ENCODE results near the gene KLK14.
A peak's percentile ranks its signal among the peaks of the same experiment; 100 is the strongest.

The KLK14 gene

GRCh38 chr19:51107406-51108065 lies 24.8 kb upstream of the KLK14 start:
- no peak for DNase-seq

GRCh38 chr19:51103926-51104341 lies 21.2 kb upstream of the KLK14 start:
- DNase-seq: no peak

GRCh38 chr19:51102991-51103390 lies 20.3 kb upstream of the KLK14 start:
- no peak for DNase-seq

- DNase-seq: no peak
These were observed 18.6 kb upstream of the KLK14 start for GRCh38 chr19:51101171-51101865.

GRCh38 chr19:51100601-51101000 lies 17.9 kb upstream of the KLK14 start:
- DNase-seq: no peak

GRCh38 chr19:51099047-51099382 lies 16.3 kb upstream of the KLK14 start:
- DNase-seq: no peak

GRCh38 chr19:51098365-51099046 lies 15.8 kb upstream of the KLK14 start:
- no peak for DNase-seq

- no peak for DNase-seq
These were observed 15.1 kb upstream of the KLK14 start for GRCh38 chr19:51097796-51098195.

GRCh38 chr19:51097166-51097738 lies 14.6 kb upstream of the KLK14 start:
- DNase-seq: no peak

GRCh38 chr19:51096473-51097165 lies 13.9 kb upstream of the KLK14 start:
- no peak for DNase-seq

- DNase-seq: peak in 1 of 2 experiments; percentile 27
These were observed 12.1 kb upstream of the KLK14 start for GRCh38 chr19:51094696-51095279.

- no peak for DNase-seq
These were observed 11.0 kb upstream of the KLK14 start for GRCh38 chr19:51093510-51094345.

GRCh38 chr19:51093101-51093500 lies 10.4 kb upstream of the KLK14 start:
- peak in 1 of 2 experiments; percentile 12 for DNase-seq

- peak; percentile 33 to 49 for DNase-seq
These were observed 9.5 kb upstream of the KLK14 start for GRCh38 chr19:51091895-51092873.

GRCh38 chr19:51091126-51091525 lies 8.4 kb upstream of the KLK14 start:
- no peak for DNase-seq

- no peak for DNase-seq
These were observed 7.8 kb upstream of the KLK14 start for GRCh38 chr19:51090471-51090870.

- DNase-seq: no peak
These were observed 7.1 kb upstream of the KLK14 start for GRCh38 chr19:51089786-51090185.

GRCh38 chr19:51086153-51086850 lies 3.6 kb upstream of the KLK14 start:
- DNase-seq: no peak

GRCh38 chr19:51084505-51084904 lies 1.8 kb upstream of the KLK14 start:
- no peak for DNase-seq

GRCh38 chr19:51083783-51084182 lies 1.1 kb upstream of the KLK14 start:
- DNase-seq: no peak
